ENCODE measurements around the gene ERGIC1. TPM values are rescaled to one million over a fixed set of nuclear protein-coding genes. Genes with fewer than 3 reads are reported as not detected.

ERGIC1 gene
- total RNA-seq, 2 donors from 2014 or later = 173 to 191 TPM

DNA sequence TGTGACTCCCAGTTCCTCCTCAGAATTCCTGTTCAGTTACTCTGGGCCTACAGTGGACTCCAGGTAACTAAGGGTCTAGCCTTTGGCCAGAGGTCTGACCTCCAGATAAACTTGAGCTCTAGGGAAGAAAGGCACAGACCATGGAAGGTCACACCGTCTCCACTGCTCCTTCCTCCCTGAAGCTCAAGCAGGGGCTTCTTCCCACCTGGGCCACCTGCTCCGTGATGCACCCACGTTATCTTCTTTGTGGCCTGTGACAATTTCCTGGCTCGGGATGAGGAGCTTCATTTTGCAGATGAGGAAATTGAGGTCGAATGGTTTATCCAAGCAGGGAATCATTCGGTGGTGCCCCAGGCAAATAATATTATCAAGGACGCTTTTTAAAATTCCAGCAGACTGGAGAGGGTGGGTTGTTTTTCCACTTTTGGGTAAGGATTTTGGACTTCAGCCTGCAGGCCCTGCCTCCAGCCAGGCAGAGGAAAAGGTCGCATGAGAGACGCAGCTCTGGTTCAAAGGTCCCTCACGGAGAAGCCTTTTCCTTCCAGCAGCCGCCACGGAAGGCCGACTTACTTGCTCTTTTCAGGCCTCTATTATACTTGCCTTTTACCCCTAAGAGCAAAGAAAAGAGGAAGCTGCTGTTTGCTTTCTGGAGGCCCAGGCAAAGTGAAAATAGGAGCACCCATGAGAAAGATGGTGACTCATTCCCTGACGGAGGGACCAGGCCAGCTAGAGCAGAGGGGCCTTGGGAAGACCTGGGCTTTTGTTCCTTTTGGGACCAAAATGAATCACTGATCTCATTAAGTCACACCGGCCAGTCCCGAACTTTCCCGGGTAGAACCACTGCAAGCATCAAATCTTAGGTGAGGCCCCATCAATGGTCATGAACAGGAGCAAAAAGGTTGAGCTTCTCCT lies 40.2 kb upstream of the ERGIC1 start:
- peaks cover 5% of the 10 kb centered on the region for H3K4me1 ChIP-seq

DNA sequence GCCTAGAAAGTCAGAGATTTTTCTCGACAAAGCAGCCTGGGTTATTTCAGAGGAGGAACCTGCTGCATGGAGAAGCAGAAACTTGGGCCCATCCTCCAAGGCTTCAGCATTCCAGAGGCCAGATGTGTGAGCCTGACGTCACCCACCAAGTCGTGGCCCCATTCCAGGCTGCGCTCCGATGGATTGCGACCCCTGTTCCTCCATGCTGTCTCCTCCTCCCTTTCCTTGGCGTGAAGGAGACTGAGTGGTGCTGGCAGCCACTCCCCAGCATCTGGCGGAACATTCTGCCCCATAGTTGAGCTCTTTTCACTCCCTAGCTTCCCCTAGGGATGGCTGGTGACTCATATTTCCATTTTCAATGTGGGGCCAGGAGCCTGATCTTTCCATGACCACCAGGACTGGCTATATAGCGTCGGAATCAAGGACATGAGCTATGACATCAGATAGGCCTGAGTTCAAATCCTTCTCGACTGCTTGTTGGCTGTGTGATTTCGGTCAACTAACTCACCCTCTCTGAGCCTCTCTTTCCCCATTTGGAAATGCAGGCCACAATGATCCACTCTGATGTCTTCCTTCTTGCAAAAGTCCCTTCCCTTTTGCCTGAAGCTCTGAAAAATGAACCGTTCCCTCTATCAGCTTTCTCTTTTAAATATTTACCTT lies 38.6 kb upstream of the ERGIC1 start:
- intact Hi-C loops (cut with DNase I) = no loop called here
- Histone ChIP-seq H3K36me3 (no peaks in the 10 kb centered on the region), H3K27me3 (no peaks in the 10 kb centered on the region), H3K9ac (ENCODE audit: low read depth in 2 of 2, low read length in 2 of 2) (peak overlapping the region in 1 of 2 donors; percentile 29), H3K4me1 (no peaks in the 10 kb centered on the region), H3K9me3 (no peaks in the 10 kb centered on the region), H3K27ac (peak overlapping the region; percentile 48), H3K4me3 (no peak overlapping the region)
- DNase-seq = peak; percentile 70
- TF ChIP-seq, protein P1, sequence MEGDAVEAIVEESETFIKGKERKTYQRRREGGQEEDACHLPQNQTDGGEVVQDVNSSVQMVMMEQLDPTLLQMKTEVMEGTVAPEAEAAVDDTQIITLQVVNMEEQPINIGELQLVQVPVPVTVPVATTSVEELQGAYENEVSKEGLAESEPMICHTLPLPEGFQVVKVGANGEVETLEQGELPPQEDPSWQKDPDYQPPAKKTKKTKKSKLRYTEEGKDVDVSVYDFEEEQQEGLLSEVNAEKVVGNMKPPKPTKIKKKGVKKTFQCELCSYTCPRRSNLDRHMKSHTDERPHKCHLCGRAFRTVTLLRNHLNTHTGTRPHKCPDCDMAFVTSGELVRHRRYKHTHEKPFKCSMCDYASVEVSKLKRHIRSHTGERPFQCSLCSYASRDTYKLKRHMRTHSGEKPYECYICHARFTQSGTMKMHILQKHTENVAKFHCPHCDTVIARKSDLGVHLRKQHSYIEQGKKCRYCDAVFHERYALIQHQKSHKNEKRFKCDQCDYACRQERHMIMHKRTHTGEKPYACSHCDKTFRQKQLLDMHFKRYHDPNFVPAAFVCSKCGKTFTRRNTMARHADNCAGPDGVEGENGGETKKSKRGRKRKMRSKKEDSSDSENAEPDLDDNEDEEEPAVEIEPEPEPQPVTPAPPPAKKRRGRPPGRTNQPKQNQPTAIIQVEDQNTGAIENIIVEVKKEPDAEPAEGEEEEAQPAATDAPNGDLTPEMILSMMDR (IDR thresholded peaks at IDR 0.05) = no peak

More for the DNA sequence above, 40.2 kb upstream of the ERGIC1 start:
- intact Hi-C loops (cut with DNase I) = no loop called here
- no peak for DNase-seq
- H3K9ac ChIP-seq (ENCODE audit: low read depth in 2 of 2, low read length in 2 of 2) = peak overlapping the region in 1 of 2 donors; percentile 23
- peak overlapping the region; percentile 48 for H3K27ac ChIP-seq
- H3K36me3 ChIP-seq = no peaks in the 10 kb centered on the region
- no peak overlapping the region for H3K4me3 ChIP-seq
- TF ChIP-seq, protein P1 (IDR thresholded peaks at IDR 0.05) = no peak
- H3K9me3 ChIP-seq = no peaks in the 10 kb centered on the region
- H3K27me3 ChIP-seq = no peaks in the 10 kb centered on the region

DNA sequence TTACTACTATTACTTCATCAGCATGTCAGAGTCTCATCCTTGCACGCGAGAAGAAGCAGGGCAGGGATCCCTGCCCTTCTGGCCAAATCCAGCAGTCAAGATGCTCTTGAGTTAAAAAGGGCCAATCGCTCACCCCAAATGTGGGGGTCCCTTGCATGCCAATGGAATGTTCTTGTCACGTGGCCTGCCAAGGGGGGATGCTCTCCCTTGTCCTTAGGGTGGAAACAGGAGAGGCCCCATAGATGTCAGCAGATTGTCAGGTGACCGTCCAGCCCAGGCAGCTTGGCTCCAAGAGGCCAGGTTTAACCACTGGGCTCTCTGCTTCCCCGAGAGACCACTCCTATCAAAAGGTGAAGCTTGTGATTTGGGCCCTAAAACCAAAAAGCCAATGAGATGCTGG lies 37.7 kb upstream of the ERGIC1 start:
- H3K27me3 ChIP-seq = no peaks in the 10 kb centered on the region
- no peaks in the 10 kb centered on the region for H3K4me1 ChIP-seq
- intact Hi-C loops (cut with DNase I) = no loop called here
- H3K9ac ChIP-seq (ENCODE audit: low read depth in 2 of 2, low read length in 2 of 2) = peak overlapping the region in 1 of 2 donors; percentile 3
- no peaks in the 10 kb centered on the region for H3K36me3 ChIP-seq
- TF ChIP-seq, protein P1 (IDR thresholded peaks at IDR 0.05) = no peak
- DNase-seq = no peak
- peak overlapping the region; percentile 48 for H3K27ac ChIP-seq
- H3K9me3 ChIP-seq = no peaks in the 10 kb centered on the region
- no peak overlapping the region for H3K4me3 ChIP-seq

DNA sequence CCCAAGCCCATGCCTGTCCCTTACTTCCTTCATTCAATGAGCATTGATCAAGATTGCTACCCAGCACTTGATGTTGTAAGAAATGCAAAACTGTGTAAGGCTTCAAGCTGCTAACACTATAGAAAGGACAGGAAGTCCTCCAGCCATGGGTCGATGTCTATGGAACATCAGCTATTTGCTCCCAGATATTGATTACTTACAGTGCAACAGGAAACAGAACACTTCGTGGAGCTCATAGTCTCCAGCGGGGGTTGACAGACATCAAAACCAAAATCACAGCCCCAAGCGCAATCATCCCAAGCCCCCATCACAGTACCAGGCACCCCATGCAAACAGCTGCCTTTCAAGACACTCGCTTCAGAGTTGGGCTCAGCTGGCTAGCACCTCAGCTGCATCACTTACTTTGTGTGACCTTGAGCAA lies 36.3 kb upstream of the ERGIC1 start:
- no peaks in the 10 kb centered on the region for H3K36me3 ChIP-seq
- H3K4me3 ChIP-seq = no peak overlapping the region
- TF ChIP-seq, protein P1 (IDR thresholded peaks at IDR 0.05) = no peak
- no peak for DNase-seq
- no peaks in the 10 kb centered on the region for H3K9me3 ChIP-seq
- H3K27ac ChIP-seq = peak overlapping the region; percentile 45
- no peak overlapping the region for H3K9ac ChIP-seq (ENCODE audit: low read depth in 2 of 2, low read length in 2 of 2)
- H3K4me1 ChIP-seq = no peaks in the 10 kb centered on the region
- no peaks in the 10 kb centered on the region for H3K27me3 ChIP-seq
- intact Hi-C loops (cut with DNase I) = no loop called here

DNA sequence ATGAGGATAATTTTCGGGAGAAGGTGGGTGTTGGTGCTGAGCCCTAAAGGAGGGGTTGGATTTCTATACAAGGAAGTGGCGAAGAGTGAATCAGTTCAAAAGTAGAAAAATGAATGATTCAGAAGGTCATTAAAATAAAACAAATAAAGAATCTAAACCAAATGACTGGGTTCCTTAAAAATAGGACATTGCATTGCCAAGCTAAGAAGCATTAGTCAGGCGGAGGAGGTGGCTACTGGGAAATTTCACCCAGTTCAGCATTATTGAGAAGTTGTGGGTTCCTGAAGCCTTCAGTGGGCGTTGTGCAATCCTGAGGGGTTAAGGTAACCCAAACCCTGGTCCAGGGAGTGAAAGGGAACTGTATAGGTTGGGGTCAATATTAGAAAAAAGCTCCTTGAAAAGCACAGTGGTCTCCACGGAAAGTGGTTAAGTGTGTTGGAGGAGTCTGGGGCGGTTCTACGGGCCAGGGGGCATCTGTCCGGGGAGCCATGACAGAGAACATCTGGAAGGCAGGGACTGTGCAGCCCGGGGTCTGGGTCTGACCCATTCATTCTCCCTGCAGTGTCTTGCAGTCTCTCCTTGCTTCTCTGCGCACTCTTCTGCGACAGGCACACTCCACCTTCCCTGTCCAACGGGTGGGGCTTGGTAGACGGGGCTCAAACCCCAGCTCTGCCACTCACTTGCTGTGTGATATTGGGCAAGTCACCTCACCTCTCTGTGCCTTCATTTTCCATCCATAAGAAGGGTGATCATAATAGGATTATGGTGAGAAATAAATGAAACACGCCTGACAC lies 35.4 kb upstream of the ERGIC1 start:
- TF ChIP-seq, protein P1 (IDR thresholded peaks at IDR 0.05) = no peak
- H3K4me3 ChIP-seq = no peak overlapping the region
- H3K36me3 ChIP-seq = no peaks in the 10 kb centered on the region
- no peaks in the 10 kb centered on the region for H3K9me3 ChIP-seq
- no peak for DNase-seq
- peak overlapping the region; percentile 45 for H3K27ac ChIP-seq
- H3K9ac ChIP-seq (ENCODE audit: low read depth in 2 of 2, low read length in 2 of 2) = no peak overlapping the region
- H3K4me1 ChIP-seq = no peaks in the 10 kb centered on the region
- H3K27me3 ChIP-seq = no peaks in the 10 kb centered on the region
- intact Hi-C loops (cut with DNase I) = no loop called here
